GM19452 (cell line): ENCODE results near the gene FNBP1.
"Not testable (repeated sequence)": the region's sequence is repeated elsewhere in the genome, so short reads cannot be mapped to it uniquely, and the experiment has no call there.

Source experiments
- ATAC-seq: cut with Tn5 transposase; IDR thresholded peaks from one replicate; pipeline ENCODE4 v1.9.1; 2021; ENCODE audit not compliant: unreplicated experiment

Gene FNBP1

GRCh38 chr9:129962451-129962864 is 80.5 kb downstream of the FNBP1 start:
- ATAC-seq, result no peak

GRCh38 chr9:129958796-129959195 is 84.2 kb downstream of the FNBP1 start:
- no peak for ATAC-seq

GRCh38 chr9:129954868-129955550 is 88.0 kb downstream of the FNBP1 start:
- no peak for ATAC-seq

GRCh38 chr9:129953736-129954135 is 89.3 kb downstream of the FNBP1 start:
- no peak for ATAC-seq

DNA sequence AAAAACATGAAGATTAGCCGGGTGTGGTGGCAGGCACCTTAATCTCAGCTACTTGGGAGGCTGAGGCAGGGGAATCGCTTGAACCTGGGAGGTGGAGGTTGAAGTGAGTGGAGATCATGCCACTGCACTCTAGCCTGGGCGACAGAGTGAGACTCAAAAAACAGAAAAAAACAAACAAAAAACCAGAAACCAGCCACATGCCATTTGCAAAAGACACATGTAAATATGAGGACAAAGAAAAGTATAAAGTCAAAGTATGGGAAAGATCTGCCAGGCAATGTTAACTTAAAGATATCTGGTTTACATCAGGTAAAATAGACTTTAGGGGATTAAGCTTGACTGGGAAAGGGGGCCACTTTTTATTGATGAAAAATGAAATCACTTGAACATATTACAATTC is 90.7 kb downstream of the FNBP1 start:
- ATAC-seq, result no peak

DNA sequence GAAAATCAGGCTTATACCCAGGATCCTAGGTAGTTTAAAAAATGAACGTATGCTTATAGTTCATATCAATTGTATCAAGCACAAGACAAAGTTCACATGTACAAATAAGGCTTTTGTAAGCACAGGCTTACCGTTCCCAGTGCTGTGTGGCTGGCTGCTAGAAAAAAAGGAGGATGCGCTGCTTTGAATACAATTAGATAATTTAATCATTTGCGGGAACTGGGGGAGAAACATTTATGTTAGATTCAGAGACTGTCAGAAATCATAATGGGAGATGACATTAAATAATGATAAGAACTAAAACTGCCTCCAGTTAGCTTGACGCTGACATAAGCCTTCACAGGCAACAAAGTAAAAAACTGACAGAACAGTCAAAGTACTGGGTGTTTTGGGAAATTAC is 93.2 kb downstream of the FNBP1 start:
- no peak for ATAC-seq

DNA sequence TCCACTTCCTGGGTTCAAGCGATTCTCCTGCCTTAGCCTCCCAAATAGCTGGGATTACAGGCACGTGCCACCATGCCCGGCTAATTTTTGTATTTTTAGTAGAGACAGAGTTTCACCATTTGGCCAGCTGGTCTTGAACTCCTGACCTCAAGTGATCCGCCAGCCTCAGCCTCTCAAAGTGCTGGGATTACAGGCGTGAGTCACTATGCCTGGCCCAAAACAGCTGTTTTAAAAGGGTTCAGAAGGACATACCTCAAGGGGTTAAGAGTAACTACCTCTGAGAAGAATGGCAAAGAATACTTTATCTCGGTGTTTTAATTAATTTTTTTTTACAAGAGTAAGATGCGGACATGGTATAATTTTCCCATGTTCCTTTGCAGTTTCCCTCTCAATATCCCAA is 94.4 kb downstream of the FNBP1 start:
- ATAC-seq, result not testable (repeated sequence)

DNA sequence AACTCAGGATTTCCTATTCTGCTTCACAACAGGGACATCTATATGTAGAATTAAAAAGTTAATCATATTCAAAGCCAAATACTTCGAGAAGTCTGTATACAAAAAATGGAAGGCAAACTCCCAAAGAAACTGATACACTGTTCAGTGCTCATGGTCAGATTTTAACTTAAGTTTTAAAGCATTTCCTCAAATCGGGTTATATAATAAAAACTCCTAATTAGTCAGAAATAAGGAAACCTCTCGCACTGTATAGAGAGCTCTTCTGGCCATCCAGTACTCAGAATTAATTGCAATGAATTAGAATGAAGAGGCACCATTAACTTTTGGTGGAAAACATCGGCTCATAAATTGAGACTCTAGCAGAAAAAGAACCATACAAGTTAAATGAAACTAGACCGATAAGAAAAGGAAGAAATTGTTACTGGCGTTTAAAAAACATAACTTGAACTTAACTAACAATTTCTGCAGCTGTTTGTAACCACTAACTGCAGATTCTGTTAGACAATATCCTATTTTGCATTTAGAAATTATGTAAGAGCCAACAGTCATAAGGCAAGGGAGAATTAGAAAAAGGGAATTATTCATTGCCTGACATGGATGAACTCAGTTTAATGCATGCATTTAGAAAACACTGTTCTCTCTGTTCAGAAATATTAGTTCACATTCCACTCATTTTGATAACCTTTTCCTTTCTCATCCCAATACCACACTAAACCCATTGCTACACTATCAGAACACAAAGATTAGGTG is 96.6 kb downstream of the FNBP1 start:
- ATAC-seq, result no peak

GRCh38 chr9:129945314-129945713 is 97.7 kb downstream of the FNBP1 start:
- no peak for ATAC-seq

DNA sequence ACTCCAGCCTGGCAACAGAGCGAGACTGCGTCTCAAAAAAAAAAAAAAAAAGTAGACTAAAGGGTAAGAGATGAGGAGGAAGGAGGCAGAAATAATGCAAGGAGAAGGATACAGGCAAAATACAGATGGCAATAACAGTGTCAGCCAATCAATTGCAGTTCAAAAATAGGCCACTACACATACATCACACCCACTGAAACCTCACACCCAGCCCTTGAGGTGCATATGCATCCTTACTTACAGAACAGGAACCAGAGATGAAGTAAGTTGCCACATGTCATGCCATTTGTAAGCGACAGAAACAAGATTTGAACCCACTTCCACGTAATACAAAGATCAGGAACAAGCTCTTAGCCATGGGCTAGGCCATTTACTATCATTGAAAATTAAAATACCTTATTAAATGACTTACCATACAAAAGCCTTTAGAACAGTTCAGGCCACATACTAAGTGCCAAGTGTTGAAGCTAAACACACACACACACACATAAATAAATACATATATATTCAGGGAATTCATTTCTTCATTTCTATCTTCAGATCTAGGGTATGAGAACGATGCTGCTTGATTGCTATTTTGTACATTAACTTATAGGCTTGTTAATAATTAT is 98.4 kb downstream of the FNBP1 start:
- ATAC-seq, result no peak

GRCh38 chr9:129939431-129939830 is 103.6 kb downstream of the FNBP1 start:
- no peak for ATAC-seq

- ATAC-seq, result no peak
These were observed 104.6 kb downstream of the FNBP1 start for GRCh38 chr9:129938291-129938979.

DNA sequence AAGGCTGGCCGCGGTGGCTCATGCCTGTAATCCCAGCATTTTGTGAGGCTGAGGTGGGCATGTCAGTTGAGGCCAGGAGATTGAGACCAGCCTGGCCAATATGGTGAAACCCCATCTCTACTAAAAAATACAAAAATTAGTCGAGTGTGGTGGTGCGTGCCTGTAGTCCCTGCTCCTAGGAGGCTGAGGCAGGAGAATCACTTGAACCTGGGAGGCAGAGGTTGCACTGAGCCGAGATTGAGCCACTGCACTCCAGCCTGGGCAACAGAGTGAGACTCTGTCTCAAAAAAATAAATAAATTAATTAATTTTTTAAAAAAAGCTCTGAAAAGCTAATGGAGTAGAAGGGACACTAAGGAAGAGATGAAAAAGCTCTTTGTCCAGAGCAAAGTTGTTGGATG is 105.1 kb downstream of the FNBP1 start:
- ATAC-seq, result not testable (repeated sequence)

DNA sequence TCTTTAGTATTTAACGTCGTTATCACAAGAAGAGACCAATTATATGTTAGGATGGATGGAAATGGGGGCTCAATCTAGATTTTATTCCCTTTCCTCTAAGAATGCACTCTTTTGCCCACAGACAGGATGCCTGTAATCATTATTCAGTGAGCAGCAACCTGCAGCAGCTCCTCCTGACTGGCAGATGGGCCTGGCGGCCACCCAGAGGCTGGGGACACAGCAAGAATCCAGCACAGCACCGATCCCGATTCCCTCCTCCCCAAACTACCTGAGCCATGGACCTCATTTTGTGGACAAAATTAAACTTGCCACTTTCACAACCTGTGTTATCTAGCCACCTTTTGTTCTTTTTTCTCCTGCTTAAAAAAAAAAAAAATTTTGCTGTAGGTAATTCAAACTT is 106.8 kb downstream of the FNBP1 start:
- ATAC-seq, result no peak

GRCh38 chr9:129934780-129935179 is 108.2 kb downstream of the FNBP1 start:
- ATAC-seq, result no peak

DNA sequence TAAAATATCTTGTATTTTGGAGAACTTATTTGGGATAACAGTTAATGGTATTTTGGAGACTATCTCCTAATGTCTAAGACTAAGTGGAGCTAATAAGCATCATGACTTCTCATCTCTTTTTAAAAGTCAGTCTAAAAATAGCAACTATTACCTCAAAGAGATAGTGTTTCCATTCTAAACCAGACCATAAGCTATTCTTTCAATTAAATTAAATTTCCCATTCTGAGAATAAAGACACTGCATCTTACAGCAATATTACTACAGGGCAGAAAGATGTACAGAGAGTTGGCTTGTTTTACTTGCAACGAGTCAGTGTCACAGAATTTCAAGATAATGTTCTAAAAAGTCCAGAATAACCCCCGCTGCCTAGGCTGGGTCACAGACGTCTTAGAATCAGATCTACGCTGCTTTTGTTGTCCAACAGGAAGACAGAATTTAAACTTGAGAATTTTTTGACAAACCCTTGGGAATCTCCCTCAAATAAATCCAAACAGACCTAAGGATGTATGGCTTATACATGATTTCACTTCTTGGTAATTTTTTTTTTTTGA is 108.9 kb downstream of the FNBP1 start:
- no peak for ATAC-seq

GRCh38 chr9:129933185-129934040 is 109.6 kb downstream of the FNBP1 start:
- ATAC-seq, result no peak

DNA sequence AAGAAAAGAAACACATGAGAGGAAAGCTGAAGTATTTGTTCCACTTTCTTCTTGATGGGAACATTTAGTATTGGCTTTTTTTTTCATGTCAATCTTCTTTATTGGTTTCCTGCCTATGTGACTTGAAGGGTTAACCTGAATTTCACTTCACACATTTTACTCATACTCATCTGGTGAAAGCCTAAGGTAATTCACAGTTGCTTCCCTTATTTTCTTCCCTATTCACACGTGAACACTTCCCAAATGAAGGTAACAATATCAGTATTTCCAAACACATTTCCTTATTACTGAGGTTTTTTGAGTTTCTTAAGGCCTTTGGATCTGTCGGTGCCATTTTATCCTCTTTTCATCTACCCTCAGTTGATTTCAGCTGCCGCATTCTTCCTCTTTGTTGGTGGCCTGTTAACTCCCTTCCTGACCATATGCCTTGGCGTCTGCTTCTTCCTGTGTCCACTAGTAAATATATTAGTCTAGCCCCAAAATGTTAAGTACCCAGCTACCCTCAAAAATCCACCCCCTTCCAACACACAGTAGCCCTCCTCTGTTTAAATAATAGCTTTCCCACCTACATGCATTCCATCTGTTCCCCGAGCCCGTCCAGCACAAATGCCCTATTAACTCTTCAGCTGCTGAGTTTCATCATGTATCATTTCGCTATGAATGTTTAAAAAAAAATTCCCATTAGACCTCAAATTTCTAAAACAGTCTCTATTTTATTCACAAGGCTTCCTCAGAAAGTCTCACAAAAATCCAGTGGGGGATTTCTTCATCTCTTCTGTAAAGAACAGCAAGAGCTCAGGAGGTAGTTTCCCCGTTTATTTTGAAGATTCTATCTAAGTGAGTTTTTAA is 110.5 kb downstream of the FNBP1 start:
- ATAC-seq, result no peak

GRCh38 chr9:129930743-129931142 is 112.2 kb downstream of the FNBP1 start:
- ATAC-seq, result no peak
